Parathyroid adenoma (tissue), 2 donors: ENCODE measurements around the gene UGT1A7.
"Not testable (repeated sequence)": the region's sequence is repeated elsewhere in the genome, so short reads cannot be mapped to it uniquely, and the experiment has no call there.

ENCODE experiments used
- H2AFZ ChIP-seq: fragments of 300-600 bp; sonication (generic); one replicate; pipeline ENCODE4 v1.7.0; 2017; ENCODE audit warnings: antibody characterized with exemption, mild to moderate bottlenecking
- H3K27ac ChIP-seq: fragments of 300-600 bp; sonication (generic); one replicate; pipeline ENCODE4 v1.7.0; 2017
- H3K27me3 ChIP-seq: fragments of 300-600 bp; sonication (generic); one replicate; pipeline ENCODE4 v1.7.0; 2017; ENCODE audit warnings: low read length; ENCODE audit not compliant: control insufficient read depth, insufficient read depth
- H3K36me3 ChIP-seq: fragments of 300-600 bp; sonication (generic); one replicate; pipeline ENCODE4 v1.7.0; 2017; ENCODE audit warnings: low read length; ENCODE audit not compliant: control insufficient read depth, insufficient read depth
- H3K4me1 ChIP-seq: fragments of 300-600 bp; sonication (generic); one replicate; pipeline ENCODE4 v1.7.0; 2017; ENCODE audit warnings: control low read depth
- H3K4me2 ChIP-seq: fragments of 300-600 bp; sonication (generic); one replicate; pipeline ENCODE4 v1.7.0; 2017; ENCODE audit warnings: low read length
- H3K4me3 ChIP-seq: fragments of 300-600 bp; sonication (generic); one replicate; pipeline ENCODE4 v1.7.0; 2017; ENCODE audit warnings: low read depth, low read length
- H3K79me2 ChIP-seq: fragments of 300-600 bp; sonication (generic); one replicate; pipeline ENCODE4 v1.7.0; 2017; ENCODE audit warnings: control low read depth
- H3K9ac ChIP-seq: fragments of 300-600 bp; sonication (generic); one replicate; pipeline ENCODE4 v1.7.0; 2017; ENCODE audit warnings: mild to moderate bottlenecking
- H3K9me3 ChIP-seq: fragments of 300-600 bp; sonication (generic); one replicate; pipeline ENCODE4 v1.7.0; 2017; ENCODE audit warnings: low read length; ENCODE audit not compliant: control insufficient read depth
- TF ChIP-seq, protein P1 (sequence below): fragments of 300-600 bp; sonication (generic); IDR thresholded peaks from one replicate; pipeline ENCODE4 v1.7.0; 2017; ENCODE audit warnings: antibody characterized with exemption, mild to moderate bottlenecking
- donor health status: primary hyperparathyroidism.

Gene UGT1A7

GRCh38 chr2:233650981-233651380 lies 30.7 kb upstream of the UGT1A7 start:
- TF ChIP-seq, protein P1, sequence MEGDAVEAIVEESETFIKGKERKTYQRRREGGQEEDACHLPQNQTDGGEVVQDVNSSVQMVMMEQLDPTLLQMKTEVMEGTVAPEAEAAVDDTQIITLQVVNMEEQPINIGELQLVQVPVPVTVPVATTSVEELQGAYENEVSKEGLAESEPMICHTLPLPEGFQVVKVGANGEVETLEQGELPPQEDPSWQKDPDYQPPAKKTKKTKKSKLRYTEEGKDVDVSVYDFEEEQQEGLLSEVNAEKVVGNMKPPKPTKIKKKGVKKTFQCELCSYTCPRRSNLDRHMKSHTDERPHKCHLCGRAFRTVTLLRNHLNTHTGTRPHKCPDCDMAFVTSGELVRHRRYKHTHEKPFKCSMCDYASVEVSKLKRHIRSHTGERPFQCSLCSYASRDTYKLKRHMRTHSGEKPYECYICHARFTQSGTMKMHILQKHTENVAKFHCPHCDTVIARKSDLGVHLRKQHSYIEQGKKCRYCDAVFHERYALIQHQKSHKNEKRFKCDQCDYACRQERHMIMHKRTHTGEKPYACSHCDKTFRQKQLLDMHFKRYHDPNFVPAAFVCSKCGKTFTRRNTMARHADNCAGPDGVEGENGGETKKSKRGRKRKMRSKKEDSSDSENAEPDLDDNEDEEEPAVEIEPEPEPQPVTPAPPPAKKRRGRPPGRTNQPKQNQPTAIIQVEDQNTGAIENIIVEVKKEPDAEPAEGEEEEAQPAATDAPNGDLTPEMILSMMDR = no peak
- no peak overlapping the region for H2AFZ ChIP-seq
- no peaks in the 10 kb centered on the region for H3K27me3 ChIP-seq
- H3K4me2 ChIP-seq = no peak overlapping the region
- H3K9ac ChIP-seq = no peak overlapping the region
- no peaks in the 10 kb centered on the region for H3K9me3 ChIP-seq
- H3K4me1 ChIP-seq = no peaks in the 10 kb centered on the region
- no peaks in the 10 kb centered on the region for H3K79me2 ChIP-seq
- no peaks in the 10 kb centered on the region for H3K36me3 ChIP-seq
- H3K4me3 ChIP-seq = no peak overlapping the region
- H3K27ac ChIP-seq = no peak overlapping the region

DNA sequence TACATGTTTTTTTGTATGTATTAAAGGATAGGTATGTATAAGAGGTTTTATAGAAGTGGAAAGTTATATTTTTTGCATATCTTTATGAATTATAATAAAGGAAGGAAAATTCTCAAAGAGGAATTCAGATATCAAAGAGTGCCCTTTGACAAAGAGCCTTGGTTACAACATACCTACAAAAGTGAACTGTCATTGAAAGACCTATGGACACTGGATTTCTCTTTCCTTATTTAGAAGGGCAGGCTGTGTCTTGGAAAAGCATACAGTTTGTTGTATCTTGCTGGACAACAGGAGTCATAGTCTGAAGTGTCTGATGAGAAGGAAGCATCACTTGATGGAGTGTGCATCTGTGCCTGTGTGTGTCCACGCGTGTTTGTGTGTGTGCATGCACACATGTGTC lies 30.3 kb upstream of the UGT1A7 start:
- H3K9ac ChIP-seq = no peak overlapping the region
- TF ChIP-seq, protein P1 = no peak
- no peak overlapping the region for H2AFZ ChIP-seq
- no peak overlapping the region for H3K4me3 ChIP-seq
- no peaks in the 10 kb centered on the region for H3K9me3 ChIP-seq
- H3K4me2 ChIP-seq = no peak overlapping the region
- H3K79me2 ChIP-seq = no peaks in the 10 kb centered on the region
- no peak overlapping the region for H3K27ac ChIP-seq
- no peaks in the 10 kb centered on the region for H3K27me3 ChIP-seq
- H3K36me3 ChIP-seq = no peaks in the 10 kb centered on the region
- H3K4me1 ChIP-seq = no peaks in the 10 kb centered on the region

DNA sequence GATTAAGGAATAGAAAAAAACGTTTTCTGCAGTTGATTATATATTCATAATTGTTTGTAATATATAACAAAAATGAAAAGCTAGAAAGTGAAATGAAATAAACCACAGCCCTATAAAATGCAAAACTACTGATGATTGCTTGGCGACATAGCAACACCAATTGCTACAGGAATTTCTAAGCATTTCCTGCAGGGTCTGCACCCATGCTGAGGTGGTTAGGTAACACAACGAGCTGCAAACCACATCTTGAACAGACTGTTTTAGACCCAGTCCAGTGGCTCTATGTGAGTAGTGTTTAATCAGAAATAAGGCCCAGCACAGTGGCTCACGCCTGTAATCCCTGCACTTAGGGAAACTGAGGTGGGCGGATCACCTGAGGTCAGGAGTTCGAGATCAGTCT lies 27.2 kb upstream of the UGT1A7 start:
- Histone ChIP-seq H3K4me2 (no peak overlapping the region), H3K9me3 (no peaks in the 10 kb centered on the region), H2AFZ (no peak overlapping the region), H3K27ac (no peak overlapping the region), H3K9ac (no peak overlapping the region), H3K79me2 (no peaks in the 10 kb centered on the region), H3K27me3 (no peaks in the 10 kb centered on the region), H3K4me3 (no peak overlapping the region), H3K36me3 (no peaks in the 10 kb centered on the region), H3K4me1 (no peaks in the 10 kb centered on the region)
- TF ChIP-seq, protein P1 = no peak

DNA sequence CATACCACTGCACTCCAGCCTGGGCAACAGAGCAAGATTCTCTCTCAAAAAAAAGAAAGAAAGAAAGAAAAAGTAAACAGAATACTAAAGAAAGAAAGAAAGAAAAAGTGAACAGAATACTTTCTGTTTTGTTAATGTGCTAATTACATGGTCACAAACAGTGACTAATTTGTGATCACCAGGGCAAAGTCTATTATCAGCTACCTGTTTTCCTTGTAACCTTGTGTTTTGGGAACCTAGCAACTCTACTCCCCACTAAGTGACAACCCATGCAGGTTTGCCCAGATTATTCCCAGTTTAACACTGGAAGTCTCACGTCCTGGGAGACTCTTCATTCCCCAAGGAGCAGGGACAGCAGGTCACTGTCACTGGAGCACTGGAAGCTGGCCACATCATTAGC lies 26.7 kb upstream of the UGT1A7 start:
- no peaks in the 10 kb centered on the region for H3K9me3 ChIP-seq
- H3K79me2 ChIP-seq = no peaks in the 10 kb centered on the region
- no peaks in the 10 kb centered on the region for H3K27me3 ChIP-seq
- TF ChIP-seq, protein P1 = no peak
- H3K4me3 ChIP-seq = no peak overlapping the region
- H2AFZ ChIP-seq = no peak overlapping the region
- no peaks in the 10 kb centered on the region for H3K36me3 ChIP-seq
- H3K4me2 ChIP-seq = no peak overlapping the region
- no peak overlapping the region for H3K9ac ChIP-seq
- H3K4me1 ChIP-seq = no peaks in the 10 kb centered on the region
- H3K27ac ChIP-seq = no peak overlapping the region

DNA sequence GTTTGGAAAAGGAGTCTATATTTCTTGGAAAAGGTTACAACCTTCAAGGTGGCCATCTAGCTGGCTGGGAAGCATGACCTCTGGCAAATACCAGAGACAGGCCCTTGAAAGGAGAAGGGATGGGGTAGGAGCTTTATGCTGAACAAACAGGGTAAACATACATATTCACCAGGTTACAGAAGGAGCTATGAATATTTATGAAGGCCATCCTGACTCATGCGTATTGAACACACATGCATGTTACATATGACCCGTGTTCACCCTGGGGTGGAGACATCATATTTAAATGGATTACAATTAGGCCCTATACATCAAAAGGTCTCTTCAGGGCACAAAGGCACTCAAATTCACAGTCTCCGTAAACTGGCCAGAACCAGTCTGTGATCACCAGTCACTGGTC lies 25.8 kb upstream of the UGT1A7 start:
- H3K4me2 ChIP-seq, H3K27ac ChIP-seq, H3K36me3 ChIP-seq, H2AFZ ChIP-seq, H3K4me3 ChIP-seq, H3K27me3 ChIP-seq, H3K9ac ChIP-seq, H3K4me1 ChIP-seq, H3K79me2 ChIP-seq, H3K9me3 ChIP-seq: not testable (repeated sequence)
